Panc1 (cell line): ENCODE results near the gene B4GALNT1.
"Not testable (repeated sequence)": the region's sequence is repeated elsewhere in the genome, so short reads cannot be mapped to it uniquely, and the experiment has no call there.

Source experiments
- POLR2AphosphoS5 ChIP-seq: IDR thresholded peaks from 2 replicates; pipeline ENCODE4 v1.6.1; 2012; ENCODE audit warnings: mild to moderate bottlenecking, low read depth, low read length, moderate library complexity
- SIN3A ChIP-seq: IDR thresholded peaks from 2 replicates; pipeline ENCODE4 v1.6.1; 2012; ENCODE audit warnings: low read depth, mild to moderate bottlenecking, low read length, moderate library complexity, borderline replicate concordance; ENCODE audit not compliant: insufficient read depth
- TCF7L2 ChIP-seq: IDR thresholded peaks from 2 replicates; pipeline ENCODE4 v1.6.1; 2011; ENCODE audit warnings: mild to moderate bottlenecking, low read depth, low read length, inconsistent platforms
- TF ChIP-seq, protein P1 (sequence below): fragments of 450-650 bp; IDR thresholded peaks from 2 replicates; pipeline ENCODE4 v1.5.1; 2017; ENCODE audit warnings: mild to moderate bottlenecking
- TF ChIP-seq, protein P2 (sequence below), 2 experiments: IDR thresholded peaks; 2 replicates each; pipeline ENCODE4 v1.6.1; 2011 to 2012; ENCODE audit warnings: low read depth in 2 of 2, control low read depth in 1 of 2, low read length in 1 of 2, mild to moderate bottlenecking in 1 of 2, moderate library complexity in 1 of 2; ENCODE audit not compliant: insufficient read depth in 1 of 2

GRCh38 chr12:57588951-57589610, 43.9 kb downstream of the B4GALNT1 start:
- TF ChIP-seq, protein P1, sequence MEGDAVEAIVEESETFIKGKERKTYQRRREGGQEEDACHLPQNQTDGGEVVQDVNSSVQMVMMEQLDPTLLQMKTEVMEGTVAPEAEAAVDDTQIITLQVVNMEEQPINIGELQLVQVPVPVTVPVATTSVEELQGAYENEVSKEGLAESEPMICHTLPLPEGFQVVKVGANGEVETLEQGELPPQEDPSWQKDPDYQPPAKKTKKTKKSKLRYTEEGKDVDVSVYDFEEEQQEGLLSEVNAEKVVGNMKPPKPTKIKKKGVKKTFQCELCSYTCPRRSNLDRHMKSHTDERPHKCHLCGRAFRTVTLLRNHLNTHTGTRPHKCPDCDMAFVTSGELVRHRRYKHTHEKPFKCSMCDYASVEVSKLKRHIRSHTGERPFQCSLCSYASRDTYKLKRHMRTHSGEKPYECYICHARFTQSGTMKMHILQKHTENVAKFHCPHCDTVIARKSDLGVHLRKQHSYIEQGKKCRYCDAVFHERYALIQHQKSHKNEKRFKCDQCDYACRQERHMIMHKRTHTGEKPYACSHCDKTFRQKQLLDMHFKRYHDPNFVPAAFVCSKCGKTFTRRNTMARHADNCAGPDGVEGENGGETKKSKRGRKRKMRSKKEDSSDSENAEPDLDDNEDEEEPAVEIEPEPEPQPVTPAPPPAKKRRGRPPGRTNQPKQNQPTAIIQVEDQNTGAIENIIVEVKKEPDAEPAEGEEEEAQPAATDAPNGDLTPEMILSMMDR: not testable (repeated sequence)
- TF ChIP-seq POLR2AphosphoS5, SIN3A, TCF7L2: not testable (repeated sequence)
- TF ChIP-seq, protein P2, sequence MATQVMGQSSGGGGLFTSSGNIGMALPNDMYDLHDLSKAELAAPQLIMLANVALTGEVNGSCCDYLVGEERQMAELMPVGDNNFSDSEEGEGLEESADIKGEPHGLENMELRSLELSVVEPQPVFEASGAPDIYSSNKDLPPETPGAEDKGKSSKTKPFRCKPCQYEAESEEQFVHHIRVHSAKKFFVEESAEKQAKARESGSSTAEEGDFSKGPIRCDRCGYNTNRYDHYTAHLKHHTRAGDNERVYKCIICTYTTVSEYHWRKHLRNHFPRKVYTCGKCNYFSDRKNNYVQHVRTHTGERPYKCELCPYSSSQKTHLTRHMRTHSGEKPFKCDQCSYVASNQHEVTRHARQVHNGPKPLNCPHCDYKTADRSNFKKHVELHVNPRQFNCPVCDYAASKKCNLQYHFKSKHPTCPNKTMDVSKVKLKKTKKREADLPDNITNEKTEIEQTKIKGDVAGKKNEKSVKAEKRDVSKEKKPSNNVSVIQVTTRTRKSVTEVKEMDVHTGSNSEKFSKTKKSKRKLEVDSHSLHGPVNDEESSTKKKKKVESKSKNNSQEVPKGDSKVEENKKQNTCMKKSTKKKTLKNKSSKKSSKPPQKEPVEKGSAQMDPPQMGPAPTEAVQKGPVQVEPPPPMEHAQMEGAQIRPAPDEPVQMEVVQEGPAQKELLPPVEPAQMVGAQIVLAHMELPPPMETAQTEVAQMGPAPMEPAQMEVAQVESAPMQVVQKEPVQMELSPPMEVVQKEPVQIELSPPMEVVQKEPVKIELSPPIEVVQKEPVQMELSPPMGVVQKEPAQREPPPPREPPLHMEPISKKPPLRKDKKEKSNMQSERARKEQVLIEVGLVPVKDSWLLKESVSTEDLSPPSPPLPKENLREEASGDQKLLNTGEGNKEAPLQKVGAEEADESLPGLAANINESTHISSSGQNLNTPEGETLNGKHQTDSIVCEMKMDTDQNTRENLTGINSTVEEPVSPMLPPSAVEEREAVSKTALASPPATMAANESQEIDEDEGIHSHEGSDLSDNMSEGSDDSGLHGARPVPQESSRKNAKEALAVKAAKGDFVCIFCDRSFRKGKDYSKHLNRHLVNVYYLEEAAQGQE (IDR thresholded peaks at IDR 0.05; ENCODE audit: insufficient read depth in 1 of 2, low read depth in 2 of 2, low read length in 1 of 2): not testable (repeated sequence)
